Loucy (cell line): ENCODE results near the gene BANP.

ENCODE experiments used
- H2AFZ ChIP-seq: fragments of 200-600 bp; sonication (generic); 2 replicates; pipeline ENCODE4 v1.6.0; 2016; ENCODE audit warnings: antibody characterized with exemption, mild to moderate bottlenecking, low read length, moderate library complexity
- H3F3A ChIP-seq: fragments of 200-600 bp; 2 replicates; pipeline ENCODE4 v1.6.0; 2016; ENCODE audit warnings: antibody characterized with exemption, low read depth, mild to moderate bottlenecking
- H3K27me3 ChIP-seq: fragments of 200-600 bp; sonication (generic); 2 replicates; pipeline ENCODE4 v1.6.1; 2014; ENCODE audit warnings: low read length, mild to moderate bottlenecking; ENCODE audit not compliant: insufficient read depth, poor library complexity, severe bottlenecking
- H3K36me3 ChIP-seq: fragments of 200-600 bp; sonication (generic); 2 replicates; pipeline ENCODE4 v1.6.1; 2016; ENCODE audit warnings: low read length; ENCODE audit not compliant: insufficient read depth
- H3K4me1 ChIP-seq: fragments of 200-600 bp; sonication (generic); 2 replicates; pipeline ENCODE4 v1.5.1; 2014; ENCODE audit warnings: low read length, mild to moderate bottlenecking; ENCODE audit not compliant: insufficient read depth, poor library complexity, severe bottlenecking
- H3K4me2 ChIP-seq: fragments of 200-600 bp; sonication (generic); 2 replicates; pipeline ENCODE4 v1.6.0; 2014; ENCODE audit warnings: antibody characterized with exemption, low read length, low read depth, mild to moderate bottlenecking; ENCODE audit not compliant: poor library complexity, severe bottlenecking
- H3K4me3 ChIP-seq: fragments of 200-600 bp; sonication (generic); 2 replicates; pipeline ENCODE4 v1.5.1; 2014; ENCODE audit warnings: low read length, mild to moderate bottlenecking, mixed read lengths; ENCODE audit not compliant: poor library complexity, severe bottlenecking
- H3K79me2 ChIP-seq: fragments of 200-600 bp; sonication (generic); 2 replicates; pipeline ENCODE4 v1.6.1; 2014; ENCODE audit warnings: low read length; ENCODE audit not compliant: insufficient read depth
- H3K9ac ChIP-seq: fragments of 200-600 bp; sonication (generic); 2 replicates; pipeline ENCODE4 v1.6.0; 2014; ENCODE audit warnings: mild to moderate bottlenecking, low read depth, low read length, moderate library complexity; ENCODE audit not compliant: poor library complexity, severe bottlenecking
- H3K9me2 ChIP-seq: fragments of 200-600 bp; sonication (generic); replicated peaks from 2 replicates; pipeline ENCODE4 v1.6.1; 2016; ENCODE audit warnings: low read depth, low read length, mixed read lengths
- H3K9me3 ChIP-seq: fragments of 200-600 bp; sonication (generic); 2 replicates; pipeline ENCODE4 v1.6.1; 2014; ENCODE audit warnings: mild to moderate bottlenecking, antibody characterized with exemption, low read length, low read depth; ENCODE audit not compliant: insufficient read depth
- H4K20me1 ChIP-seq: fragments of 200-600 bp; sonication (generic); 2 replicates; pipeline ENCODE4 v1.6.0; 2014; ENCODE audit warnings: antibody characterized with exemption, low read length, mild to moderate bottlenecking; ENCODE audit not compliant: insufficient read depth, poor library complexity, severe bottlenecking
- CTCF ChIP-seq: fragments of 200-600 bp; sonication (generic); conservative IDR thresholded peaks from 2 replicates; pipeline ENCODE4 v1.5.1; 2014; ENCODE audit warnings: mild to moderate bottlenecking, antibody characterized with exemption, low read length
- EZH2phosphoT487 ChIP-seq: fragments of 200-600 bp; IDR thresholded peaks from 2 replicates; pipeline ENCODE4 v1.6.1; 2018; ENCODE audit warnings: antibody characterized with exemption, mild to moderate bottlenecking, moderate library complexity, borderline replicate concordance

Gene BANP

GRCh38 chr16:88121886-88122580 lies 170.8 kb downstream of the BANP start:
- Histone ChIP-seq H3K9me3 (no peaks in the 10 kb centered on the region), H3K4me3 (no peak overlapping the region), H3K9me2 (no peaks in the 10 kb centered on the region), H3K79me2 (no peaks in the 10 kb centered on the region), H3K36me3 (no peaks in the 10 kb centered on the region), H3K27me3 (no peaks in the 10 kb centered on the region), H3K9ac (no peak overlapping the region), H3K4me2 (no peak overlapping the region), H3K4me1 (no peaks in the 10 kb centered on the region), H2AFZ (no peak overlapping the region), H3F3A (no peaks in the 10 kb centered on the region), H4K20me1 (no peaks in the 10 kb centered on the region)
- TF ChIP-seq EZH2phosphoT487 (no peak), CTCF (no peak)
